Prostate gland (tissue), 2 donors: ENCODE data around the gene EPM2AIP1.

Source experiments
- POLR2AphosphoS5 ChIP-seq: sonication (generic); formaldehyde crosslinking; IDR thresholded peaks from one replicate; pipeline ENCODE4 v1.6.1; 2017; ENCODE audit warnings: antibody characterized with exemption
- TF ChIP-seq, protein P1 (sequence below), 4 experiments: fragments of 200-600 bp in 2 of 4; fragments of 450-650 bp in 2 of 4; sonication (generic) in 2 of 4; IDR thresholded peaks; 1 replicate in 3 of 4; 2 replicates in 1 of 4; pipeline ENCODE4 v1.5.1; 2016 to 2019; ENCODE audit warnings: antibody characterized with exemption in 4 of 4, mild to moderate bottlenecking in 2 of 4, moderate library complexity in 2 of 4

DNA sequence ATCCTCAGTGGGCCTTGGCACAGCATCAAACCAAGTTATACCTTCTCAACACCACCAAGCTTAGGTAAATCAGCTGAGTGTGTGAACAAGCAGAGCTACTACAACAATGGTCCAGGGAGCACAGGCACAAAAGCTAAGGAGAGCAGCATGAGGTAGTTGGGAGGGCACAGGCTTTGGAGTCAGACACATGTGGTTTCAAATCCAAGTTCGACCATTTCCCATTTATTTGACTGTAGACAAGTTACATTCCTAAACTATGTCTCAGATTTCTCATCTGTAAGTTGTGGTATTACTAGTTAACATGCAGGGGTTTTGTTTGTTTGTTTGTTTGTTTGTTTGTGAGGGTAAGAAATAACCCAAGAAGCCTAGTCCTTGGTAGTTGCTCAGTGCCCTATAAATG, 47.3 kb upstream of the EPM2AIP1 start:
- TF ChIP-seq, protein P1, sequence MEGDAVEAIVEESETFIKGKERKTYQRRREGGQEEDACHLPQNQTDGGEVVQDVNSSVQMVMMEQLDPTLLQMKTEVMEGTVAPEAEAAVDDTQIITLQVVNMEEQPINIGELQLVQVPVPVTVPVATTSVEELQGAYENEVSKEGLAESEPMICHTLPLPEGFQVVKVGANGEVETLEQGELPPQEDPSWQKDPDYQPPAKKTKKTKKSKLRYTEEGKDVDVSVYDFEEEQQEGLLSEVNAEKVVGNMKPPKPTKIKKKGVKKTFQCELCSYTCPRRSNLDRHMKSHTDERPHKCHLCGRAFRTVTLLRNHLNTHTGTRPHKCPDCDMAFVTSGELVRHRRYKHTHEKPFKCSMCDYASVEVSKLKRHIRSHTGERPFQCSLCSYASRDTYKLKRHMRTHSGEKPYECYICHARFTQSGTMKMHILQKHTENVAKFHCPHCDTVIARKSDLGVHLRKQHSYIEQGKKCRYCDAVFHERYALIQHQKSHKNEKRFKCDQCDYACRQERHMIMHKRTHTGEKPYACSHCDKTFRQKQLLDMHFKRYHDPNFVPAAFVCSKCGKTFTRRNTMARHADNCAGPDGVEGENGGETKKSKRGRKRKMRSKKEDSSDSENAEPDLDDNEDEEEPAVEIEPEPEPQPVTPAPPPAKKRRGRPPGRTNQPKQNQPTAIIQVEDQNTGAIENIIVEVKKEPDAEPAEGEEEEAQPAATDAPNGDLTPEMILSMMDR (IDR thresholded peaks at IDR 0.05) = no peak
- no peak for TF ChIP-seq POLR2AphosphoS5
